ENCODE results near the gene PARPBP.

DNA sequence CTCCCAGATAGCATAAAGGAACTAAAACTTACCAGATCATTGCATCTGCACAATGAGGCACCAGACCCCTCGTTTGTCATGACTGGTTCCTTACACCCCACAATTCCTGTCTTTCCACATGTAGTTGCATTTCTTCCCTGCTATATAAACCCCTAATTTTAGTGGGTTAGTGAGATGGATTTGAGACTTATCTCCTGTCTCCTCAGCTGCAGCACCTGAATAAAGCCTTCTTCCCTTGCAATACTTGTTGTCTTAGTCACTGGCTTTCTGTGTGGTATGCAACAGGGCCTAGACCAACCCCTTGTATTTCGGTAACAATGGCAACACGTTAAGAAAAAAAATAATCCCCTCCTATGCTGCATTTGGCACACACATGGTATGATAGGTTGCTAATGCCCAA is 13.1 kb upstream of the PARPBP start:
- TF ChIP-seq, protein P1, sequence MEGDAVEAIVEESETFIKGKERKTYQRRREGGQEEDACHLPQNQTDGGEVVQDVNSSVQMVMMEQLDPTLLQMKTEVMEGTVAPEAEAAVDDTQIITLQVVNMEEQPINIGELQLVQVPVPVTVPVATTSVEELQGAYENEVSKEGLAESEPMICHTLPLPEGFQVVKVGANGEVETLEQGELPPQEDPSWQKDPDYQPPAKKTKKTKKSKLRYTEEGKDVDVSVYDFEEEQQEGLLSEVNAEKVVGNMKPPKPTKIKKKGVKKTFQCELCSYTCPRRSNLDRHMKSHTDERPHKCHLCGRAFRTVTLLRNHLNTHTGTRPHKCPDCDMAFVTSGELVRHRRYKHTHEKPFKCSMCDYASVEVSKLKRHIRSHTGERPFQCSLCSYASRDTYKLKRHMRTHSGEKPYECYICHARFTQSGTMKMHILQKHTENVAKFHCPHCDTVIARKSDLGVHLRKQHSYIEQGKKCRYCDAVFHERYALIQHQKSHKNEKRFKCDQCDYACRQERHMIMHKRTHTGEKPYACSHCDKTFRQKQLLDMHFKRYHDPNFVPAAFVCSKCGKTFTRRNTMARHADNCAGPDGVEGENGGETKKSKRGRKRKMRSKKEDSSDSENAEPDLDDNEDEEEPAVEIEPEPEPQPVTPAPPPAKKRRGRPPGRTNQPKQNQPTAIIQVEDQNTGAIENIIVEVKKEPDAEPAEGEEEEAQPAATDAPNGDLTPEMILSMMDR (IDR thresholded peaks at IDR 0.05; ENCODE audit: control extremely low read depth in 1 of 3, insufficient read depth in 1 of 3, low read depth in 1 of 3, low read length in 3 of 3), result no peak
- no peak for TF ChIP-seq JUND (IDR thresholded peaks at IDR 0.05; ENCODE audit: low read length)
- TF ChIP-seq POLR2A (IDR thresholded peaks at IDR 0.05; ENCODE audit: control extremely low read depth in 1 of 2, low read depth in 2 of 2, low read length in 2 of 2), result no peak
- no peak for TF ChIP-seq SRF (IDR thresholded peaks at IDR 0.05; ENCODE audit: low read depth, low read length)
- no peak for TF ChIP-seq TAF1 (IDR thresholded peaks at IDR 0.05; ENCODE audit: low read depth, low read length)
- TF ChIP-seq MAFK (IDR thresholded peaks at IDR 0.05; ENCODE audit: low read depth, low read length), result no peak
- no peak for TF ChIP-seq HDAC2 (IDR thresholded peaks at IDR 0.05; ENCODE audit: borderline replicate concordance in 1 of 2, low read depth in 2 of 2, low read length in 2 of 2)
- no peak for TF ChIP-seq SP2 (IDR thresholded peaks at IDR 0.05; ENCODE audit: low read length)
- TF ChIP-seq, protein P2, sequence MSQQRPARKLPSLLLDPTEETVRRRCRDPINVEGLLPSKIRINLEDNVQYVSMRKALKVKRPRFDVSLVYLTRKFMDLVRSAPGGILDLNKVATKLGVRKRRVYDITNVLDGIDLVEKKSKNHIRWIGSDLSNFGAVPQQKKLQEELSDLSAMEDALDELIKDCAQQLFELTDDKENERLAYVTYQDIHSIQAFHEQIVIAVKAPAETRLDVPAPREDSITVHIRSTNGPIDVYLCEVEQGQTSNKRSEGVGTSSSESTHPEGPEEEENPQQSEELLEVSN (IDR thresholded peaks at IDR 0.05), result no peak
